Esophagus (tissue), 2 donors: Measurements from ENCODE around the gene HMGN2. TPM values are rescaled to one million over a fixed set of nuclear protein-coding genes. Genes with fewer than 3 reads are reported as not detected.
"Not testable (repeated sequence)": the region's sequence is repeated elsewhere in the genome, so short reads cannot be mapped to it uniquely, and the experiment has no call there.

Experiments
- H3K27ac ChIP-seq, 2 donors: one replicate each; pipeline ENCODE4 v1.5.1; 2013; ENCODE audit warnings: low read depth in 2 of 2, mild to moderate bottlenecking in 2 of 2, inconsistent platforms in 1 of 2, low read length in 1 of 2, moderate library complexity in 1 of 2
- H3K27me3 ChIP-seq, 2 donors: one replicate each; pipeline ENCODE4 v1.6.1; 2013; ENCODE audit warnings: low read length in 2 of 2, control low read depth in 1 of 2, mild to moderate bottlenecking in 1 of 2; ENCODE audit not compliant: insufficient read depth in 2 of 2, control insufficient read depth in 1 of 2
- H3K36me3 ChIP-seq, 2 donors: one replicate each; pipeline ENCODE4 v1.6.1; 2013; ENCODE audit warnings: low read length in 1 of 2; ENCODE audit not compliant: control insufficient read depth in 2 of 2, insufficient read depth in 2 of 2
- H3K4me1 ChIP-seq, 2 donors: one replicate each; pipeline ENCODE4 v1.6.1; 2013; ENCODE audit warnings: low read length in 1 of 2; ENCODE audit not compliant: control insufficient read depth in 2 of 2, insufficient read depth in 2 of 2
- H3K4me3 ChIP-seq, 2 donors: one replicate each; pipeline ENCODE4 v1.5.1; 2013; ENCODE audit warnings: low read length in 2 of 2, mild to moderate bottlenecking in 2 of 2, low read depth in 1 of 2, moderate library complexity in 1 of 2
- H3K9me3 ChIP-seq, 2 donors: one replicate each; pipeline ENCODE4 v1.6.1; 2013; ENCODE audit warnings: mild to moderate bottlenecking in 2 of 2, low read depth in 1 of 2, low read length in 1 of 2, moderate library complexity in 1 of 2; ENCODE audit not compliant: control insufficient read depth in 2 of 2, insufficient read depth in 1 of 2
- WGBS, 2 donors: extraction: QIAGEN DNeasy Blood & Tissue Kit; methylation state at CpG; one replicate each; pipeline ENCODE4 v1.1.7; 2013; 5-methylcytosine and 5-hydroxymethylcytosine counted together
- polyA plus RNA-seq, 2 donors: library from polyadenylated mRNA; stranded (reverse); fragments of 200-250 nt; gene quantifications; one replicate each; pipeline ENCODE4 v1.2.3, GENCODE V29; 2013
- donor health status: healthy with polysubstance abuse.
- donor health status: Bipolar disorder and iron deficiency.

The HMGN2 gene
- polyA plus RNA-seq, 2 donors, result 314 to 439 TPM

DNA sequence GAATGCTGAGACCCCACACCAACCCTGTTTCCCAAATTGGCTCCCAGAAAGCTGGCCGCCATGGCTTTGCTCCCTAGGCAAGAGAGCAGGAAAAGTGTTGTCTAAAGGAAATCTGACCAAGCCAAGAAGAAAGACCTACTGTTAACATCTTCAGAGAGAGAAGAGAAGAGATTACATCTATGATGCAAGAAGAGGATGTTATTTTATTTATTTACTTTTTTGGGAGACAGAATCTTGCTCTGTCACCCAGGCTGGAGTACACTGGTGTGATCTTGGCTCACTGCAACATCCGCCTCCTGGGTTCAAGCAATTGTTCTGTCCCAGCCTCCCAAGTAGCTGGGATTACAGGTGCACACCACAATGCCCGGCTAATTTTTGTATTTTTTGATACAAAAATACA is 21.7 kb downstream of the HMGN2 start:
- Histone ChIP-seq H3K4me1 (no peaks in the 10 kb centered on the region), H3K36me3 (no peaks in the 10 kb centered on the region), H3K27me3 (no peaks in the 10 kb centered on the region), H3K9me3 (no peaks in the 10 kb centered on the region), H3K4me3 (no peak overlapping the region), H3K27ac (no peak overlapping the region)
- 93 to 94% methylated on average over 3 of the region's 3 CpGs for WGBS, 2 donors

DNA sequence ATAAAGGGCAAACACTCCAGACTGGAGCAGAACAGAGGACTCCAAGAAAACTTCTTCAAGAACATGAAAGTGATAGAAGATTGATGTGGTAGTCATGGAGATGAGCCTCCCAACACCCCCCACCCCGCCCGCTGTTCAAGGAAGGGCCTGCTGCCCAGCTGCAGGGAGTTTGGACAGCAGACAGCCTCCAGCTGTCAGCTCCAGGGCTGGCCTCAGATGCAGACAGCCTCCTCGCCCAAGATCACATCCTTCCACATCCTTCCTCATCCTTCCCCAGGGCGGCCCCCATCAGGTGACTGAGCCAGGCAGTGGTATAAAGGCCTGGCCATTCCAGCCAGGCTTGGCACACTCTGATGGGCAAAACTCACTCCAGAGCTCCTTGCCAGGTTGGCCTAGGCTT is 24.6 kb downstream of the HMGN2 start:
- Histone ChIP-seq H3K4me3 (no peak overlapping the region), H3K9me3 (no peaks in the 10 kb centered on the region), H3K27me3 (no peaks in the 10 kb centered on the region), H3K4me1 (no peaks in the 10 kb centered on the region), H3K27ac (no peak overlapping the region), H3K36me3 (no peaks in the 10 kb centered on the region)
- WGBS, 2 donors, result 45 to 60% methylated on average over 4 of the region's 4 CpGs

DNA sequence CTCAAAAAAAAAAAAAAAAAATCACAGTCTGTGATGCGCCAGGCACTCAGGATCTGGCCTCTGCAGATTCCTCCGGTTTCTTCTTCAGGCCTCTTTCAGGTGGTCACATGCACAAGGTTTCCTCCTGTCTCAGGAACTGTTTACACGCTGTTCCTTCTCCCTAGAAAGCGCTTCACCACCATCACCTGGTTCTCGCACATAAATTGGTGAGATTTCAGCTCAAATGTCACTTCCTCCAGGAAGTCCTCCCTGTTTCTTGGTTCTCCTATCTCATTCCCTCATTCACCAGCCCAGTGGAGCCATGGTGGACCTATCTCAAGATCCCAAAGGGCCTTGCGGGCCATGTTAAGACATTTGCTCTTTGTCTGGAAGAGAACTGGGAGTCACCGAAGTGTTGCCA is 26.7 kb downstream of the HMGN2 start:
- Histone ChIP-seq H3K4me3 (no peak overlapping the region), H3K4me1 (no peaks in the 10 kb centered on the region), H3K27ac (no peak overlapping the region), H3K9me3 (no peaks in the 10 kb centered on the region), H3K36me3 (no peaks in the 10 kb centered on the region), H3K27me3 (no peaks in the 10 kb centered on the region)
- 89 to 95% methylated on average over 7 of the region's 7 CpGs for WGBS, 2 donors

GRCh38 chr1:26500488-26501175 is 28.4 kb downstream of the HMGN2 start:
- Histone ChIP-seq H3K27ac (peak overlapping the region; percentile 93 to 94), H3K27me3 (no peaks in the 10 kb centered on the region), H3K4me3 (peak overlapping the region; percentile 69 to 71), H3K36me3 (no peaks in the 10 kb centered on the region), H3K4me1 (no peaks in the 10 kb centered on the region), H3K9me3 (no peaks in the 10 kb centered on the region)
- WGBS, 2 donors, result 1% methylated on average over 46 to 74 of the region's 74 CpGs

DNA sequence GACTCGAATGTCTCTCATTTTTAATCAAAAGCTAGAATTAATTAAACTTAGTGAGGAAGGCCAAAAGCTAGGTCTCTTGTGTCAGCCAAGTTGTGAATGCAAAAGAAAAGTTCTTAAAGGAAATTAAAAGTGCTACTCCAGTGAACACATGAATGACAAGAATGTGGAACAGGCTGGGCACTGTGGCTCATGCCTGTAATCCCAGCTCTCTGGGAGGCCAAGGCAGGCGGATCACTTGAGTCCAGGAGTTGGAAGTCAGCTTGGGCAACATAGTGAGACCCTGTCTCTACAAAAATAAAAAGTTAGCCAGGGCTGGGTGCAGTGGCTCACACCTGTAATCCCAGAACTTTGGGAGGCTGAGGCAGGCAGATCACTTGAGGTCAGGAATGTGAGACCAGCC is 38.5 kb downstream of the HMGN2 start:
- not testable (repeated sequence) for H3K4me3 ChIP-seq, H3K4me1 ChIP-seq, H3K36me3 ChIP-seq, H3K9me3 ChIP-seq, H3K27me3 ChIP-seq, H3K27ac ChIP-seq
- WGBS, 2 donors, result 59 to 72% methylated on average over 2 of the region's 2 CpGs

DNA sequence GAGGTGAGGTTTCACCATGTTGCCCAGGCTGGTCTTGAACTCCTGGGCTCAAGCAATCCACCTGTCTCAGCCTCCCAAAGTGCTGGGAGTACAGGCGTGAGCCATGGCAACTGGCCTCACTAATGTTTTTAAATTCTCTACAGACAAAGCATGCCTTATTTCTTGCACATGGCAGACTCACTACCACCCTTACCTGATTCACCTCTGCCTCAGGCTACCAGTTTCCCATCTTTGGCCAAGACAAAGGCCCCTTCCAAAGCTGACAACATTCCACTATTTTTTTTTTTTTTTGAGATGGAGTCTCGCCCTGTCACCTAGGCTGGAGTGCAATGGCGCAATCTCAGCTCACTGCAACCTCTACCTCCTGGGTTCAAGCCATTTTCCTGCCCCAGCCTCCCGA is 43.6 kb downstream of the HMGN2 start:
- not testable (repeated sequence) for H3K27ac ChIP-seq, H3K27me3 ChIP-seq, H3K4me3 ChIP-seq, H3K36me3 ChIP-seq, H3K4me1 ChIP-seq, H3K9me3 ChIP-seq
- WGBS, 2 donors, result 71 to 73% methylated on average over 4 of the region's 4 CpGs

- peaks cover 0 to 2% of the 10 kb centered on the region in 2 donors for H3K27me3 ChIP-seq
- no peaks in the 10 kb centered on the region for H3K36me3 ChIP-seq
- WGBS, 2 donors, result 72 to 79% methylated on average over 4 of the region's 4 CpGs
- no peak overlapping the region for H3K4me3 ChIP-seq
- H3K27ac ChIP-seq, result no peak overlapping the region
- no peaks in the 10 kb centered on the region for H3K4me1 ChIP-seq
- H3K9me3 ChIP-seq, result no peaks in the 10 kb centered on the region
Measured at GRCh38 chr1:26516987-26517765, 44.9 kb downstream of the HMGN2 start.

DNA sequence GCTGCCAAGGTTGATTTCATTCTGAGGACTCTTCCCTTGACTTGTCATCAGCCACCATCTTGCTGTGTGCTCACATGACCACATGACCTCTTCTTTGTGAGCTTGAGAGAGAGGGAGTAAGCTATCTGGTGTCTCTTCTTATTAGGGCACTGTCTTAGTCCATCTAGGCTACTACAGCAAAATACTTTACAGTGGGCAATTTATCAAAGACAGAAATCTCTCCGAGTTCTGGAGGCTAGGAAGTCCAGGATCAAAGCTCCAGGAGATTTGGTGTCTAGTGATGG is 45.5 kb downstream of the HMGN2 start:
- Histone ChIP-seq H3K9me3 (no peaks in the 10 kb centered on the region), H3K4me1 (no peaks in the 10 kb centered on the region), H3K27me3 (peaks cover 0 to 2% of the 10 kb centered on the region in 2 donors), H3K27ac (no peak overlapping the region), H3K4me3 (no peak overlapping the region), H3K36me3 (no peaks in the 10 kb centered on the region)
- WGBS, 2 donors, result 73 to 85% methylated on average over 1 of the region's 1 CpG

DNA sequence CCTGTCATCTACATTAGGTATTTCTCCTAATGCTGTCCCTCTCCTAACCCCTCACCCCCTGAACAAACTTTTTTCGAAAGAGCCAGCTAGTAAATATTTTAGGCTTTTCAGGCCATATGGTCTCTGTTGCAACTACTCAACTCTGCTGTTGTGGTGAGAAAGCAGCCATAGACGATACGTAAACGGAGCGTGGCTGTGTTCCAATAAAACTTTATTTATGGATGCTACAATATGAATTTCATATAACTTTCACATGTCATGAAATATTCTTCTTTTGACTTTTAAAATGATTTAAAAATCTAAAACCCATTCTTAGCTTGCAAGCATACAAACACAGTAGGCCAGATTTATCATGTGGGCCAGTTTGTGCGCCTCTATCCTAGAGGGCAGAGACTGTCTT is 46.1 kb downstream of the HMGN2 start:
- Histone ChIP-seq H3K4me1 (no peaks in the 10 kb centered on the region), H3K36me3 (no peaks in the 10 kb centered on the region), H3K9me3 (no peaks in the 10 kb centered on the region), H3K4me3 (no peak overlapping the region), H3K27me3 (peaks cover 0 to 2% of the 10 kb centered on the region in 2 donors), H3K27ac (no peak overlapping the region)
- 82 to 88% methylated on average over 6 of the region's 6 CpGs for WGBS, 2 donors

DNA sequence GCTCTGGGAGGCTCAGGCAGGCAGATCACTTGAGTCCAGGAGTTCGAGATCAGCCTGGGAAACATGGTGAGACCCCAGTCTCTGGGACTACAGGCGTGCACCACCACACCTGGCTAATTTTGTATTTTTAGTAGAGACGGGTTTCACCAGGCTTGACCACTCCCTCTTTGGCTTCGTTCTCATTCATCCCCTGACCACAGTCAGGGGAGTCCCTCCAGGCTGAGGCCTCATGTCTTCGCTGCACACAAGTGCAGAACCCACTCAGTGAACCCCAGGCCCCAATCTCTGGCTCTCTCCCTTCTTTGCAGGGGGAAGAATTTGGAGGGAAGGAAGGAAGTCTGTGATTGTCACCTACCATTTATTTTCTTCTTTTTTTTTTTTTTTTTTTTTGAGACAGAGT is 48.1 kb downstream of the HMGN2 start:
- no peak overlapping the region for H3K27ac ChIP-seq
- no peaks in the 10 kb centered on the region for H3K4me1 ChIP-seq
- H3K36me3 ChIP-seq, result no peaks in the 10 kb centered on the region
- WGBS, 2 donors, result 77 to 81% methylated on average over 5 of the region's 5 CpGs
- peaks cover 0 to 2% of the 10 kb centered on the region in 2 donors for H3K27me3 ChIP-seq
- no peak overlapping the region for H3K4me3 ChIP-seq
- H3K9me3 ChIP-seq, result no peaks in the 10 kb centered on the region
